SK-N-MC (cell line): ENCODE measurements around the gene PPIA.

Source experiments
- EZH2 ChIP-seq: fragments of 200-600 bp; sonication (generic); IDR thresholded peaks from one replicate; pipeline ENCODE4 v1.6.1; 2017; ENCODE audit warnings: antibody characterized with exemption
- FOXP2 ChIP-seq: optimal IDR thresholded peaks from 2 replicates; pipeline ENCODE3; 2011; ENCODE audit warnings: mild to moderate bottlenecking, moderate library complexity; ENCODE audit not compliant: insufficient read depth; ENCODE audit errors: extremely low read length, control extremely low read depth
- POLR2AphosphoS5 ChIP-seq: IDR thresholded peaks from 2 replicates; pipeline ENCODE4 v1.6.1; 2012; ENCODE audit warnings: mild to moderate bottlenecking, low read depth, low read length, borderline replicate concordance

GRCh38 chr7:44757739-44758138 lies 38.7 kb upstream of the PPIA start:
- TF ChIP-seq POLR2AphosphoS5 (no peak), EZH2 (no peak), FOXP2 (no peak)
